Mucosa of rectum (tissue), 2 donors: Measurements from ENCODE around the gene TMEM97.
"Not testable (repeated sequence)": the region's sequence is repeated elsewhere in the genome, so short reads cannot be mapped to it uniquely, and the experiment has no call there.

Source experiments
- H3K27ac ChIP-seq, 2 donors: one replicate each; pipeline ENCODE4 v1.7.0; 2013; ENCODE audit warnings: inconsistent platforms in 2 of 2, low read depth in 2 of 2, low read length in 2 of 2
- H3K27me3 ChIP-seq, 2 donors: one replicate each; pipeline ENCODE4 v1.7.0; 2013; ENCODE audit warnings: low read length in 2 of 2; ENCODE audit not compliant: control insufficient read depth in 2 of 2, insufficient read depth in 2 of 2
- H3K36me3 ChIP-seq, 2 donors: one replicate each; pipeline ENCODE4 v1.7.0; 2013; ENCODE audit warnings: low read length in 2 of 2; ENCODE audit not compliant: control insufficient read depth in 2 of 2, insufficient read depth in 2 of 2
- H3K4me1 ChIP-seq, 2 donors: one replicate each; pipeline ENCODE4 v1.7.0; 2013; ENCODE audit warnings: low read length in 2 of 2, mild to moderate bottlenecking in 1 of 2; ENCODE audit not compliant: control insufficient read depth in 2 of 2, insufficient read depth in 2 of 2
- H3K4me3 ChIP-seq, 2 donors: one replicate each; pipeline ENCODE4 v1.7.0; 2013; ENCODE audit warnings: low read length in 2 of 2
- H3K9ac ChIP-seq, 2 donors: one replicate each; pipeline ENCODE4 v1.7.0; 2013; ENCODE audit warnings: low read length in 2 of 2, low read depth in 1 of 2, mild to moderate bottlenecking in 1 of 2
- H3K9me3 ChIP-seq, 2 donors: one replicate each; pipeline ENCODE4 v1.7.0; 2013; ENCODE audit warnings: low read length in 2 of 2; ENCODE audit not compliant: control insufficient read depth in 2 of 2
- donor health status: healthy.
- donor health status: Normal muscosa, but diverticular disease.

TMEM97 gene

GRCh38 chr17:28318759-28319597 lies at the start of gene TMEM97:
TMEM97 (plus strand) TSS chr17:28319200; CDS start chr17:28319240, 40 bp downstream.
- Histone ChIP-seq H3K36me3 (no peaks in the 10 kb centered on the region), H3K9ac (peak within 1 kb of the TSS; percentile 53 to 77), H3K4me3 (peak within 1 kb of the TSS; percentile 70 to 83), H3K4me1 (peaks cover 7 to 23% of the 10 kb centered on the region in 2 donors), H3K27ac (peak within 1 kb of the TSS; percentile 44 to 48), H3K27me3 (no peaks in the 10 kb centered on the region), H3K9me3 (no peaks in the 10 kb centered on the region)

- H3K36me3 ChIP-seq: no peaks in the 10 kb centered on the region
- no peak overlapping the region for H3K4me3 ChIP-seq
- H3K27me3 ChIP-seq: peaks cover 0 to 2% of the 10 kb centered on the region in 2 donors
- no peaks in the 10 kb centered on the region for H3K9me3 ChIP-seq
- no peaks in the 10 kb centered on the region for H3K4me1 ChIP-seq
- no peak overlapping the region for H3K27ac ChIP-seq
- no peak overlapping the region for H3K9ac ChIP-seq
Measured at GRCh38 chr17:28270055-28270454, 48.9 kb upstream of the TMEM97 start.

GRCh38 chr17:28270926-28271325 lies 48.1 kb upstream of the TMEM97 start:
- Histone ChIP-seq H3K4me1 (no peaks in the 10 kb centered on the region), H3K4me3 (no peak overlapping the region)

GRCh38 chr17:28271431-28271830 lies 47.6 kb upstream of the TMEM97 start:
- Histone ChIP-seq H3K4me1 (no peaks in the 10 kb centered on the region), H3K27ac (no peak overlapping the region), H3K9ac (no peak overlapping the region), H3K27me3 (peaks cover 0 to 2% of the 10 kb centered on the region in 2 donors), H3K9me3 (no peaks in the 10 kb centered on the region), H3K36me3 (no peaks in the 10 kb centered on the region), H3K4me3 (no peak overlapping the region)

More at GRCh38 chr17:28270926-28271325, 48.1 kb upstream of the TMEM97 start:
- Histone ChIP-seq H3K36me3 (no peaks in the 10 kb centered on the region), H3K9ac (no peak overlapping the region), H3K27ac (no peak overlapping the region), H3K9me3 (no peaks in the 10 kb centered on the region), H3K27me3 (peaks cover 0 to 2% of the 10 kb centered on the region in 2 donors)

GRCh38 chr17:28272166-28272565 lies 46.8 kb upstream of the TMEM97 start:
- H3K4me1 ChIP-seq: no peaks in the 10 kb centered on the region
- no peak overlapping the region for H3K9ac ChIP-seq
- H3K27me3 ChIP-seq: peaks cover 0 to 2% of the 10 kb centered on the region in 2 donors
- no peaks in the 10 kb centered on the region for H3K36me3 ChIP-seq
- no peak overlapping the region for H3K4me3 ChIP-seq
- no peaks in the 10 kb centered on the region for H3K9me3 ChIP-seq
- H3K27ac ChIP-seq: no peak overlapping the region

- H3K36me3 ChIP-seq, H3K4me3 ChIP-seq, H3K4me1 ChIP-seq, H3K27me3 ChIP-seq, H3K9me3 ChIP-seq, H3K27ac ChIP-seq, H3K9ac ChIP-seq: not testable (repeated sequence)
Measured at GRCh38 chr17:28273341-28273740, 45.7 kb upstream of the TMEM97 start.

- no peak overlapping the region for H3K27ac ChIP-seq
- H3K9me3 ChIP-seq: no peaks in the 10 kb centered on the region
- no peak overlapping the region for H3K4me3 ChIP-seq
- H3K9ac ChIP-seq: no peak overlapping the region
- H3K27me3 ChIP-seq: peaks cover 0 to 2% of the 10 kb centered on the region in 2 donors
- no peaks in the 10 kb centered on the region for H3K4me1 ChIP-seq
- no peaks in the 10 kb centered on the region for H3K36me3 ChIP-seq
Measured at GRCh38 chr17:28274591-28275265, 44.3 kb upstream of the TMEM97 start.

GRCh38 chr17:28276011-28276410 lies 43.0 kb upstream of the TMEM97 start:
- no peak overlapping the region for H3K4me3 ChIP-seq
- peaks cover 0 to 2% of the 10 kb centered on the region in 2 donors for H3K27me3 ChIP-seq
- H3K36me3 ChIP-seq: no peaks in the 10 kb centered on the region
- H3K9ac ChIP-seq: no peak overlapping the region
- H3K9me3 ChIP-seq: no peaks in the 10 kb centered on the region
- no peaks in the 10 kb centered on the region for H3K4me1 ChIP-seq
- H3K27ac ChIP-seq: no peak overlapping the region

- H3K27me3 ChIP-seq: peaks cover 0 to 2% of the 10 kb centered on the region in 2 donors
- H3K9me3 ChIP-seq: no peaks in the 10 kb centered on the region
- no peaks in the 10 kb centered on the region for H3K36me3 ChIP-seq
- H3K4me3 ChIP-seq: no peak overlapping the region
- no peaks in the 10 kb centered on the region for H3K4me1 ChIP-seq
- no peak overlapping the region for H3K27ac ChIP-seq
- no peak overlapping the region for H3K9ac ChIP-seq
Measured at GRCh38 chr17:28279411-28279810, 39.6 kb upstream of the TMEM97 start.

GRCh38 chr17:28280826-28281225 lies 38.2 kb upstream of the TMEM97 start:
- Histone ChIP-seq H3K27ac (no peak overlapping the region), H3K9me3 (no peaks in the 10 kb centered on the region), H3K27me3 (no peaks in the 10 kb centered on the region), H3K9ac (no peak overlapping the region), H3K4me3 (no peak overlapping the region), H3K4me1 (no peaks in the 10 kb centered on the region), H3K36me3 (no peaks in the 10 kb centered on the region)
